HG02763 (cell line): ENCODE results near the gene PIGU.
"Not testable (repeated sequence)": the region's sequence is repeated elsewhere in the genome, so short reads cannot be mapped to it uniquely, and the experiment has no call there.

Experiments used
- ATAC-seq: cut with Tn5 transposase; IDR thresholded peaks from one replicate; pipeline ENCODE4 v1.9.1; 2021; ENCODE audit warnings: mild to moderate bottlenecking, moderate library complexity; ENCODE audit not compliant: unreplicated experiment

PIGU gene

DNA sequence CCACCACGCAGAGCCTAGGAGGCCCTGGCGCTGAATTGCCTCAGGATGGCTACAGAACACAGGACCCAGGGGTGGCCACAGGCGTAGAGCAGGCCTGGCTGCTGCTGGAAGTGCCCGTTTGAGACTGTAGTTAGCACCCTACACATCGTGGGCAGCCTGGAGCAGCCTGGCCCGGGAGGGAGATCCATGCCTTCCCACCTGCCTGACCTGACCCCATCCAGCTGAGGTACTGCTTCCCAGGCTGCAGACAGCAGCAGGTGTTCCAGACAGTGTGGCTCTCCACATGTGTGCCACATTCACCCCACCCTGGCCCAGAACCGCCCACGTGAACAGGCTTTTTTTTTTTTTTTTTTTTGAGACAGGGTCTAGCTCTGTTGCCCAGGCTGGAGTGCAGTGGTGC, 139.2 kb downstream of the PIGU start:
- no peak for ATAC-seq

DNA sequence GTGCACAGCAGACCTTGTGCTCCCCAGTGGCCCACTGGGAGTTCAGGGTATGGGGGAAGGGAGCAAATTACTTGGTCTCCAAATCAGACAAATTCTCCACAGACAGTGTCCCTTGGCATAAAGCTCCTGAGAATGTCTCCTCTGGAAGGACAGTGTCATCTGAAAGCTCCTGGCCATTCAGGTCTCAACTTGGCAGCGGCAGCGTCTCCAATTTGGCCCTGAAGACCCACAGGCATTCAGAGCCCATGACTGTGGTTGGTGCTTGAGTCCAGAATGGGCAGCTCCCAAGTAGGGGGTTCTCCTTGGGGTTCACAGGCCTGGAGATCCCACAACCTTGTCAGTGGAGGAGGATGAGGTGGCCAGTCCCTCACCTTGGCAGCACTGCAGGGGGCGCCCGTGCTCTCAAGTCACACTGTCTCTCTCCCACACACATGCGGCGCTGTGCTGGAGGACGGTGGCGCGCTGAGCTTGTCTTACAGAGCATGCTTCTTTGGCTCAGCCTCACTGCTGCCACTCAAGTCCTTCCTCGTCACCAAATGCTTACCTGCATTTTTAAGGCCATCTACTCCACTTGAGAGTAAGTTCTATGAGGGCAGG, 140.0 kb downstream of the PIGU start:
- ATAC-seq: no peak

GRCh38 chr20:34535857-34536256, 141.0 kb downstream of the PIGU start:
- ATAC-seq: no peak

- no peak for ATAC-seq
Observed at GRCh38 chr20:34535301-34535840, 141.5 kb downstream of the PIGU start.

- ATAC-seq: no peak
Observed at GRCh38 chr20:34534391-34535165, 142.3 kb downstream of the PIGU start.

DNA sequence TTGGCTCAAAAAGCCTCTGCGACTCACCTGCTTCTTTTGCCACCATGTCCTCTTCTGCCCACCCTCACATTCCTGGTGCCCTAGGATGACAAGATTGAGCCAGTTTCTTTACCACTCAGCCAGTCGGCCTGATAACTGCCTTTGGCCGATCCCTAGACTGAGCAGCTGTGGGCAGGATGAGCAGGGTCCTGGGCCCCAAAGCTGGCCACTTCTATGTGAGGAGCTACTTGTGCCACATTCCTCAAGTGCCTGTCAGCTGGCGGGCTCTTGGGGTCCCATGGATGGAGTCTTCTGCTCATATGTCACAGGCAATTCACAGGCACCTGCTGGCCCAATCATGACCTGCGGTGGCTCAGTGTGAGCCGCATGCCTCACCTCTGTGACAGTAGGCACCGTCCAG, 144.1 kb downstream of the PIGU start:
- no peak for ATAC-seq

GRCh38 chr20:34532320-34532719, 144.6 kb downstream of the PIGU start:
- ATAC-seq: no peak

DNA sequence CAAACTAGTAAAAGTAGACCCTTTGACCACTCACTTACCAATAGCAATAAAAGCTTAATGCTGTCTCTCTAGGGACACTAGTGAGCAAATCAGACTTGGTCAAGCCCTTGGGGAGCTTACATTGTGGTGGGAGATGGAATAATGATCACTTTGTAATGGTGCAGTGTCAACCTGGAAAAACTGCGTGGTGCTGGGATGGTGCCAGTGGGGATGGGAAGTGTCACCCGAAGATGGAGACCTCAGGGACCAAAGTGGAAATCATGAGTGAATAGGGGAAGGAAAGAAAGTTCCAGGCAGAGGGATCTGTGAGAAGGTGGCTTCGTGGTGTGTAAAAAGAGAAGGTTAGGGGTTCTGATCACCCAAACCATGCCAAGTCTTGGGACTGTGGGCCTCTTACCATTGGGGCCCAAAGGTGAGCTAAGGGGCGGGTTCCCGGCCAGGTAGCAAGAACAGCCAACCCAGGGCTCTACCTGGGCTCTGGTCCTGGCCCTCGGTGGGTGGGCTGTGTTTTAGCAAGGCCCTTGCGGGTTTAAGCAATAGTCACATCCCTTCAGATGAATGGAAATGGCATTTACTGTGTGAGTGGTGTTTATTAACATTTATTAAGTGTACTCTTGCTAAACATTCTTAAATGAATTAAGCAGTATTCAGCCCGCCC, 145.2 kb downstream of the PIGU start:
- ATAC-seq: no peak

DNA sequence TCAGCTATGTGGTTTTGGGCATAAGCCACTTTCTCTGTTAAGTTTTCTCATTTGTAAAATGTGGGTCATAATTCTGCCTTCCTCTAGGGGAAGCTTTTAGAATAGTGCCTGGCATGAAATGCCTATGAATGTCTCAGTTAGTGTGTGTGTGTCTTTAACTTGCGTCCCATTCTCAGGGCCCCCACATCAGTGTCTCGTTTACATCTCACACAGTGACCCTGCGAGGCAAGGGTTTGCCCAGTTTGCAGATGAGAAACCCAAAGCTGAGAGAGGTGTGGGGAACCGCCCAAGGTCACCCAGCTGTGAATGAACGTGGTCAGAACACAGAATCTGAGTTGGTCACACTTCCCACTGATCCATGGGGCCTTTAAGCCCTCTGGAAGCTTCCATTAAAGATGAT, 146.6 kb downstream of the PIGU start:
- no peak for ATAC-seq

DNA sequence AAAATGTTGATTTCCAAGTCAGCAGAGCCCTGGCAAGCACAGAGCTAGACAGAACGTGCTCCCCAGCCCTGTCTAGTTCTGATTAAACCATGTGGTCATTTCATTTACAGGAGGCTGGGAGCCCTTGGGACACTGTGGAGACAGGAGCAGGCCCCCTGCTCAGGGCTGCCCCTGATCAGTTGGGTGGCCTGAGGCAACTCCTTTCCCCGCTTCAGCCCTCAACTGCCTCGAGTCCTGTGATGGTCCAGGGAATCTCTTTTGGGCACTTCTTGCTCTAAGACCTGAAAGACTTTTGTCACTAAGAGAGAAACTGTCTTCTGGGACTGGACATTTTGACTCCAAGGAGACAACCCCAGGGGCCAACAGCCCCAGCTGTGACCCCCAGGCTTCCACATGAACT, 147.2 kb downstream of the PIGU start:
- ATAC-seq: no peak

GRCh38 chr20:34528921-34529297, 148.0 kb downstream of the PIGU start:
- ATAC-seq: no peak

GRCh38 chr20:34527016-34527415, 149.9 kb downstream of the PIGU start:
- ATAC-seq: no peak

DNA sequence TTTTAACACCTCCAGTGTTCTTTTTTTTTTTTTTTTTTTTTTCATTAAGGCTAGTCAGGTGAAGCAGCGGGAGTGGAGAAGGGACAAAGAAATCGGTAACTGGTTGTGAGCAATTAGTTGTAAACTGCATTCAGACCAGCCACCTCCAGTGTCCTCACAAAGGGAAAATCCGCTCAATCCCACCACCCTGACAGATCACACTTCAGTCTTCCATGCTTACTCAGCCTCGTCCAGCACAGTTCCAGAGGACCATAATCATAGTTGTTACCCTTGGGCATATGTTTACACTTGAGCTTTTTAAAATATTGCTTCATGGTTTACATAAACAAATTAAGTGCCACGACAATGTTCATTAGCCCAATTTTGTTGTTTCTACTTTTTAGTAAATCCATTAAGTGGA, 150.4 kb downstream of the PIGU start:
- ATAC-seq: no peak

- ATAC-seq: no peak
Observed at GRCh38 chr20:34525709-34526416, 151.0 kb downstream of the PIGU start.

- no peak for ATAC-seq
Observed at GRCh38 chr20:34525342-34525708, 151.6 kb downstream of the PIGU start.

DNA sequence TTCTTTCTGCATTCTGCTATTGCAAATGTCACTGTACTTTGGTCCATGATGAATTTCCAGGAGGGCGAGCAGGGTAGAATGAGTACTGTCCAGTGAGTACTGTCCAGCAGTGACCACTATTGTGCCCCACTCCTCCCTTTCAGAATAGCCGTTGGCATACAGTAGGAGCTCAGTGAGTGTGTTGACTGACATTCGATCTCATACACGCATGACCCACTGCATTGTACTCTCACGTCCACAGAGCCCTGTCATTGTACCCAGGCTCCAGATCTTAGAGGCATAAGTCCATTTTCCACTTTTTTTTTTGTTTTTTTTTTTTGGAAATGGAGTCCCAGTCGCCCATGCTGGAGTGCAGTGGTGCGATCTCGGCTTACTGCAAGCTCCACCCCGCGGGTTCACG, 152.5 kb downstream of the PIGU start:
- ATAC-seq: no peak

- no peak for ATAC-seq
Observed at GRCh38 chr20:34522969-34523871, 153.7 kb downstream of the PIGU start.

DNA sequence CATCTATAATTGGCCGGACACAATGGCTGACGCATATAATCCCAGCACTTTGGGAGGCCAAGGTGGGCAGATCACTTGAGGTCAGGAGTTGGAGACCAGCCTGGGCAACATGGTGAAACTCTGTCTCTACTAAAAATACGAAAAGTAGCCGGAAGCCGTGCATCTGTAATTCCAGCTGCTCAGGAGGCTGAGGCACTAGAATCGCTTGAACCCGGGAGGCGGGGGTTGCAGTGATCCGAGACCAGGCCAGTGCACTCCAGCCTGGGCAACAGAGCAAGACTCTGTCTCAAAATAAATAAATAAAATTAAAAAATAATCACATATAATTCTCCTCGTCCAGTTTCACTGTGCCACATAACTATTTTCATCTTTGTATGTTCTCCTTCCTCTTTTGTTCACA, 157.1 kb downstream of the PIGU start:
- not testable (repeated sequence) for ATAC-seq

- ATAC-seq: not testable (repeated sequence)
Observed at GRCh38 chr20:34518863-34519262, 158.0 kb downstream of the PIGU start.

DNA sequence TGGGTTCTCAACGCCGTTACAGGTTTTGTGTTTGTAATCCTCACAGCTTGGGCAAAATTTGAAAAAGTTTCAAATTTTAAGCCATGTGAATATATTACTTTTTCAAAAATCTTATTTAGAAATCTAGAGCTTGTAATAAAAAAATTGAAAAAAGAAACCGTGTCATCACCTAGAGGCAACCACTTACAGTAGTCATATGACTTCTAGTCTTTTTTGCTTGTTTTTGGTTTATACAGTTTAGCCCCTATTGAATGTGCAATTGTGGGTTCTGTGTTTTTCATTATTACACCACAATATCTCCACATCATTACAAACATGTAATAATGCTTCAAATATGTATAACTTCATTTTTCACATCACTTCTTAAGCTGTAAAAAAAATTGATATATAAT, 159.8 kb downstream of the PIGU start:
- no peak for ATAC-seq
